ENCODE measurements around the gene MAPK8IP1. TPM values are rescaled to one million over a fixed set of nuclear protein-coding genes. Genes with fewer than 3 reads are reported as not detected.

MAPK8IP1 gene
- total RNA-seq, 4 donors from 2014 or later: 9.5 to 25.1 (median 17.4) TPM

DNA sequence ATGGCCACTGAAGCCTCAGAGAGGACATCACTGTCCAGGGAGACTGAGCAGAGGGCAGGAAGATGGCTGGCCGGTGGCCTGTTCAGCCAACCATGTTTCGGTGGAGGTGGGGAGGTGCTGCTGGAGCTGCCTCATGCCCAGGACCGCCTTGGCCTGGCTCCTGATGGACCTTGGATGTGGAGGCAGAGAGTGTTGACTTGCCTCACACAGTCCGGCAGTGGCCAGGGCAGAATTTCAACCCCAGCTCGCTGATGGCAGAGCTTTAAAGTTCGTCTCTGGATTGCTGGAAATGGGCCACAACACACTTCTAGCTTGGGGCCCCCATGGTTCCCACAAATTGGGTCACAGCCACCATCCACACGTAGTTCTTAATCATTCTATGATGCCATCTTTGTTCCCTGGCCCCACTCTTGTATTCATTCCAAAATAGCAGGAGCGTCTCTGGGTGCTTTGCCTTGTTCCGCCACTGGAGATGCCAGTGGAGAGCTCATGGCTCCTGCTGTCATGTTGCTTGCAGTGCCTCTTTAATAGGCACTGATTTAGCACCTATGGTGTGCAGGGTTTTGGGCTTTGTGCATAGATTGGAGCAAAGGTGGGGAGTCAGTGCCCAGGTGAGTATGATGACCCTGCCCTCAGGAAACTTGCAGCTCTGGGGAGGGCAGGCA lies 5.6 kb downstream of the MAPK8IP1 start:
- Histone ChIP-seq H3K27me3 (no peaks in the 10 kb centered on the region), H3K36me3 (no peaks in the 10 kb centered on the region), H3K4me1 (peaks cover under 1% of the 10 kb centered on the region in 2 donors), H3K4me3 (replicated peaks in 1 of 3) (no peak overlapping the region), H3K9me3 (no peaks in the 10 kb centered on the region), H3K27ac (no peak overlapping the region)
- no peak for DNase-seq
- no peak for TF ChIP-seq POLR2A (IDR thresholded peaks at IDR 0.05)
- TF ChIP-seq, protein P1, sequence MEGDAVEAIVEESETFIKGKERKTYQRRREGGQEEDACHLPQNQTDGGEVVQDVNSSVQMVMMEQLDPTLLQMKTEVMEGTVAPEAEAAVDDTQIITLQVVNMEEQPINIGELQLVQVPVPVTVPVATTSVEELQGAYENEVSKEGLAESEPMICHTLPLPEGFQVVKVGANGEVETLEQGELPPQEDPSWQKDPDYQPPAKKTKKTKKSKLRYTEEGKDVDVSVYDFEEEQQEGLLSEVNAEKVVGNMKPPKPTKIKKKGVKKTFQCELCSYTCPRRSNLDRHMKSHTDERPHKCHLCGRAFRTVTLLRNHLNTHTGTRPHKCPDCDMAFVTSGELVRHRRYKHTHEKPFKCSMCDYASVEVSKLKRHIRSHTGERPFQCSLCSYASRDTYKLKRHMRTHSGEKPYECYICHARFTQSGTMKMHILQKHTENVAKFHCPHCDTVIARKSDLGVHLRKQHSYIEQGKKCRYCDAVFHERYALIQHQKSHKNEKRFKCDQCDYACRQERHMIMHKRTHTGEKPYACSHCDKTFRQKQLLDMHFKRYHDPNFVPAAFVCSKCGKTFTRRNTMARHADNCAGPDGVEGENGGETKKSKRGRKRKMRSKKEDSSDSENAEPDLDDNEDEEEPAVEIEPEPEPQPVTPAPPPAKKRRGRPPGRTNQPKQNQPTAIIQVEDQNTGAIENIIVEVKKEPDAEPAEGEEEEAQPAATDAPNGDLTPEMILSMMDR (IDR thresholded peaks at IDR 0.05): no peak
- WGBS, 2 donors: 81 to 84% methylated on average over 9 of the region's 9 CpGs
- intact Hi-C loops (cut with DNase I): no loop called here

DNA sequence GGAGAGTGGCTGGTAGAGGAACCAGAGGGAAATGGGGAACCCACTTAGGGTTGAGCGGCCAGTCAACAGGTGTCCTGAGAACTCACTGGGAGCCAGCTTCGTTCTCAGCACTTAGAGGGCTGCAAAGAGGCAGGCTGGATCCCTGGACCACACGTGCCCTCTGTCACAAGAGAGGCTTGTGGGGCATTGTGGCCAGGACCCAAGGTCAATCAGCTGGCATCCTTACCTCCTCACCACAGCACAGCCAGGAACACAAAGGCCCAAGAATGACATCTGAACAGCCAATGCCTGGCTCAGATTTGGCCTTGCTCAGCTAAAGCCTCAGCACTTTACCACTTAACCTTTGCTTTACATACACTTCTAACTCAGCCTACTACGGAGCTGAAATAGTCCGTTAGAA lies 7.4 kb downstream of the MAPK8IP1 start:
- no peak for TF ChIP-seq POLR2A (IDR thresholded peaks at IDR 0.05)
- TF ChIP-seq, protein P1 (IDR thresholded peaks at IDR 0.05): no peak
- Histone ChIP-seq H3K9me3 (no peaks in the 10 kb centered on the region), H3K4me1 (no peaks in the 10 kb centered on the region), H3K27ac (no peak overlapping the region), H3K4me3 (replicated peaks in 1 of 3) (no peak overlapping the region), H3K27me3 (no peaks in the 10 kb centered on the region), H3K36me3 (no peaks in the 10 kb centered on the region)
- intact Hi-C loops (cut with DNase I): no loop called here
- WGBS, 2 donors: 78 to 81% methylated on average over 5 of the region's 5 CpGs
- DNase-seq: no peak

DNA sequence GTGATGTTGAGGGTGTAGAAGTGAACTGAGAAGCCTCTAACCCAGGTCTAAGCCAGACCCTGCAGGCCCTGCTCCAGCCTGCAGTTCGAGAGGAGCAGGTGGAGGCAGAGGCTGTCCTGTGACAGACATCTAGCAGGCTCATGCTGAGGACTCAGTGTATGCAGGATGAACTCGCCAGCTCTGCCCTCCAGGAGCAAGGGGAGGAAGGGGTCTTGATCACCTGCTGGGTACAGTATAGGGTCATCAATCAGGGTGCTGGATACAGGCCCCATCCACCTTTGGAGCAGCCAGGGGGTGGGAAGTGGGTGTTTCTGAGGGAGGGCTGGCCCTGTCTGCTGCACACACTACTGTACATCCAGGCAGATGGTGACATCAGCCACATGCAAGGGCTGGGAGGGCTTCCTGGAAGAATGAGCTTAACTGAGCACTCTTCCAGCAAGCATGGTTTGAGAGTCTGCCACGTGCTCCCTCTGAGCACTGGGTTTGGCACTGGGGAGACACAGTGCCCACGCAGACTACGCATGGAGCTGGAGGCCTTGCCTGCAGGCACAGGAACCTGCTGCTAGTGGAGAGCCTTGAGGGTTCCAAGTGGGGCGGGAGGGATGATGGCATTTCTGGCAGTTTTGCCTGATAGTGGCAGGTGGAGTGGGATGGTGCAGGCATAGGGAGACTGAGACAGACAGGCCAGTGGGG lies 9.2 kb downstream of the MAPK8IP1 start:
- no peaks in the 10 kb centered on the region for H3K36me3 ChIP-seq
- no peaks in the 10 kb centered on the region for H3K27me3 ChIP-seq
- peaks cover 6 to 9% of the 10 kb centered on the region in 2 donors for H3K4me1 ChIP-seq
- no peak overlapping the region for H3K27ac ChIP-seq
- H3K9me3 ChIP-seq: no peaks in the 10 kb centered on the region
- WGBS, 2 donors: 80 to 91% methylated on average over 6 of the region's 6 CpGs
- no peak for DNase-seq
- intact Hi-C loops (cut with DNase I): no loop called here
- H3K4me3 ChIP-seq (replicated peaks in 1 of 3): no peak overlapping the region
- TF ChIP-seq, protein P1 (IDR thresholded peaks at IDR 0.05): no peak
- no peak for TF ChIP-seq POLR2A (IDR thresholded peaks at IDR 0.05)

DNA sequence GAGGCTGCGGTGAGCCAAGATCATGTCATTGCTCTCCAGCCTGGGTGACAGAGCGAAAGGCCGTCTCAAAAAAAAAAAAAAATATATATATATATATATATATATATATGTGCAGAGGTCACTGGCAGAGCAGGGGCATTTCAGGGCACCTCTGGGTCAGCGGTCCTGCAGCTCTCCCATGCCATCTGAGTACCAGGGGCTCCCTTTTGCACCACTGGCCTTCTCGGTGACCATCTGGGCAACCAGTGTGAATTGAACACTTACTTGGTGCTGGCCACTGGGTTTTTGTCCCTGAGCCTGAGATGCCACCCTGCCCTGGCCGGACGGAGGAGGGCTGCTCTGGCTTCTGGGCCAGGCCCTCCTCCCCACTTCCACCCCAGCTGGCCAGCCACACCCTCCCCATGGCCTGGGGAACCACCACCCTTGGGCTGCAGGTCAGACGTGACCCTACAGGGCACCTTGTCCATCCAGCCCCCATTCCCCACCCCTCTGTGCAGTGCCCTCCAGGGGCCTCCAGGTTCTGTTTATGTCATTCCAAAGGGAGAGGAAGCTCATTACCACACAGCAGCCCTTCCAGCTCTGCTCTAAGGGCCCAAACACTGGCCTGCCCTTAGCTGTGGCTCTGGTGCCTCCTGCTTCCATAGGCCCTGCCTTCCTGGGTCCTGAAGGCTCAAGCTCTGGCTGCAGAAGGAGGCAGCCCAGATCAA lies 10.3 kb downstream of the MAPK8IP1 start:
- H3K4me3 ChIP-seq (replicated peaks in 1 of 3): no peak overlapping the region
- peaks cover 10 to 15% of the 10 kb centered on the region in 2 donors for H3K4me1 ChIP-seq
- intact Hi-C loops (cut with DNase I): no loop called here
- TF ChIP-seq POLR2A (IDR thresholded peaks at IDR 0.05): no peak
- TF ChIP-seq, protein P1 (IDR thresholded peaks at IDR 0.05): no peak
- H3K9me3 ChIP-seq: no peaks in the 10 kb centered on the region
- no peaks in the 10 kb centered on the region for H3K36me3 ChIP-seq
- 90 to 92% methylated on average over 6 to 8 of the region's 8 CpGs for WGBS, 2 donors
- no peaks in the 10 kb centered on the region for H3K27me3 ChIP-seq
- H3K27ac ChIP-seq: no peak overlapping the region
- no peak for DNase-seq

All from thyroid gland (tissue), 4 donors.